Neural progenitor cell (in vitro differentiated cells): ENCODE measurements around the gene CDT1. TPM values are rescaled to one million over a fixed set of nuclear protein-coding genes. Genes with fewer than 3 reads are reported as not detected.

Experiments
- DNase-seq: peaks from one replicate; pipeline ENCODE4 v3.0.0-alpha.2; 2016; ENCODE audit warnings: low spot score
- H2AFZ ChIP-seq: fragments of 200-600 bp; sonication (generic); replicated peaks from 2 replicates; pipeline ENCODE4 v1.6.1; 2016; ENCODE audit warnings: antibody characterized with exemption
- H3F3A ChIP-seq: fragments of 200-600 bp; sonication (generic); 2 replicates; pipeline ENCODE4 v1.6.1; 2016; ENCODE audit warnings: antibody characterized with exemption, low read depth
- H3K27ac ChIP-seq: fragments of 200-600 bp; sonication (generic); 2 replicates; pipeline ENCODE4 v1.5.1; 2016; ENCODE audit warnings: mild to moderate bottlenecking
- H3K27me3 ChIP-seq: fragments of 200-600 bp; sonication (generic); 2 replicates; pipeline ENCODE4 v1.6.1; 2016; ENCODE audit warnings: mild to moderate bottlenecking, moderate library complexity
- H3K36me3 ChIP-seq: fragments of 200-600 bp; sonication (generic); 2 replicates; pipeline ENCODE4 v1.5.1; 2016
- H3K4me1 ChIP-seq: fragments of 200-600 bp; sonication (generic); 2 replicates; pipeline ENCODE4 v1.6.1; 2016; ENCODE audit warnings: mixed run types
- H3K4me2 ChIP-seq: fragments of 200-600 bp; sonication (generic); 2 replicates; pipeline ENCODE4 v1.6.1; 2016
- H3K4me3 ChIP-seq: fragments of 200-600 bp; sonication (generic); 2 replicates; pipeline ENCODE4 v1.5.1; 2016
- H3K79me2 ChIP-seq: fragments of 200-600 bp; sonication (generic); 2 replicates; pipeline ENCODE4 v1.6.1; 2016; ENCODE audit warnings: low read depth
- H3K9ac ChIP-seq: fragments of 200-600 bp; sonication (generic); 2 replicates; pipeline ENCODE4 v1.6.1; 2016
- H3K9me3 ChIP-seq: fragments of 200-600 bp; sonication (generic); 2 replicates; pipeline ENCODE4 v1.5.1; 2016; ENCODE audit warnings: low read depth
- H4K20me1 ChIP-seq: fragments of 200-600 bp; sonication (generic); 2 replicates; pipeline ENCODE4 v1.6.1; 2016; ENCODE audit warnings: low read depth
- H3K27ac Mint-ChIP-seq: 3 replicates; pipeline ENCODE4 v1.8.0; 2021; ENCODE audit warnings: mixed read lengths
- H3K27me3 Mint-ChIP-seq: 2 replicates; pipeline ENCODE4 v1.8.0; 2022; ENCODE audit warnings: low read depth, mild to moderate bottlenecking, inconsistent platforms, moderate library complexity, mixed read lengths; ENCODE audit not compliant: insufficient read depth
- H3K36me3 Mint-ChIP-seq: 3 replicates; pipeline ENCODE4 v1.8.0; 2021; ENCODE audit warnings: mixed read lengths
- H3K4me1 Mint-ChIP-seq: 3 replicates; pipeline ENCODE4 v1.8.0; 2021; ENCODE audit warnings: mixed read lengths
- H3K4me3 Mint-ChIP-seq: 3 replicates; pipeline ENCODE4 v1.8.0; 2021; ENCODE audit warnings: mild to moderate bottlenecking, moderate library complexity, mixed read lengths
- H3K9me3 Mint-ChIP-seq: 3 replicates; pipeline ENCODE4 v1.8.0; 2020; ENCODE audit warnings: mixed read lengths
- CTCF ChIP-seq: fragments of 200-600 bp; sonication (generic); IDR thresholded peaks from 2 replicates; pipeline ENCODE4 v1.5.1; 2017; ENCODE audit warnings: antibody characterized with exemption, mild to moderate bottlenecking
- EZH2 ChIP-seq: fragments of 200-600 bp; sonication (generic); IDR thresholded peaks from 2 replicates; pipeline ENCODE4 v1.6.1; 2017; ENCODE audit warnings: antibody characterized with exemption, mild to moderate bottlenecking, moderate library complexity
- EZH2phosphoT487 ChIP-seq: fragments of 200-600 bp; sonication (generic); IDR thresholded peaks from 2 replicates; pipeline ENCODE4 v1.6.1; 2017; ENCODE audit warnings: antibody characterized with exemption
- total RNA-seq: library from RNA; depleted of rRNA; stranded (reverse); fragments of >200 nt; gene quantifications from 2 replicates; pipeline ENCODE4 v1.2.3, GENCODE V29; 2015; ENCODE audit warnings: low replicate concordance

Gene CDT1
- total RNA-seq, 1 donor from 2014 or later, result 7.8 TPM

GRCh38 chr16:88755745-88756443 is 47.7 kb upstream of the CDT1 start:
- Mint-ChIP-seq H3K36me3 (no peaks in the 10 kb centered on the region), H3K4me1 (peaks cover 17% of the 10 kb centered on the region), H3K4me3 (no peak overlapping the region), H3K9me3 (no peaks in the 10 kb centered on the region), H3K27me3 (no peaks in the 10 kb centered on the region), H3K27ac (no peak overlapping the region)
- peaks cover 16% of the 10 kb centered on the region for H3F3A ChIP-seq
- no peak for TF ChIP-seq EZH2
- no peak for TF ChIP-seq CTCF
- TF ChIP-seq EZH2phosphoT487, result no peak
- no peak overlapping the region for H3K4me2 ChIP-seq
- peaks cover 6% of the 10 kb centered on the region for H3K4me1 ChIP-seq
- no peak overlapping the region for H3K9ac ChIP-seq
- no peaks in the 10 kb centered on the region for H3K36me3 ChIP-seq
- DNase-seq, result no peak
- no peaks in the 10 kb centered on the region for H3K9me3 ChIP-seq
- no peaks in the 10 kb centered on the region for H3K27me3 ChIP-seq
- no peak overlapping the region for H3K4me3 ChIP-seq
- no peak overlapping the region for H3K27ac ChIP-seq
- no peak overlapping the region for H2AFZ ChIP-seq
- H4K20me1 ChIP-seq, result no peaks in the 10 kb centered on the region
- no peaks in the 10 kb centered on the region for H3K79me2 ChIP-seq

- Histone ChIP-seq H3F3A (peaks cover 22% of the 10 kb centered on the region), H2AFZ (no peak overlapping the region), H3K27me3 (no peaks in the 10 kb centered on the region), H3K27ac (no peak overlapping the region), H3K9ac (no peak overlapping the region), H3K4me1 (peaks cover 12% of the 10 kb centered on the region), H3K79me2 (no peaks in the 10 kb centered on the region), H3K9me3 (no peaks in the 10 kb centered on the region), H3K36me3 (no peaks in the 10 kb centered on the region), H3K4me3 (no peak overlapping the region), H4K20me1 (no peaks in the 10 kb centered on the region), H3K4me2 (no peak overlapping the region)
- no peaks in the 10 kb centered on the region for H3K36me3 Mint-ChIP-seq
- no peak for DNase-seq
- H3K27me3 Mint-ChIP-seq, result no peaks in the 10 kb centered on the region
- no peak for TF ChIP-seq EZH2phosphoT487
- TF ChIP-seq CTCF, result no peak
- no peak for TF ChIP-seq EZH2
- H3K27ac Mint-ChIP-seq, result no peak overlapping the region
- no peak overlapping the region for H3K4me3 Mint-ChIP-seq
- H3K4me1 Mint-ChIP-seq, result peaks cover 19% of the 10 kb centered on the region
- no peaks in the 10 kb centered on the region for H3K9me3 Mint-ChIP-seq
These were observed 45.2 kb upstream of the CDT1 start for GRCh38 chr16:88758227-88758943.

DNA sequence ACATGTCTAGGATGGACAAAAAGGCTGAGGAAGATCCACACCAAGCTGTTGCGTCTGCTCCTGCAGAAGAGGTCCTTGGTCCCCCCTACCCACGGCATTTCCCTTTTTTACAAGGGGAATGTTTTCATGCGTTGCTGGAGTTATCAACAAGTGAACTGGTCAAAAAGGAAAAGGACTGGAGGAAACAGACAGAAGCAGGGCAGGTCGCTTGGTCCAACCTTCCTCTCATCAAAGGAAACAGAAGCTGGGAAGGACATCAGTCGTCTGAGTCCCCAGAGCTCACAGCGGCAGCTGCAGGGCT is 44.7 kb upstream of the CDT1 start:
- no peaks in the 10 kb centered on the region for H3K79me2 ChIP-seq
- no peak for TF ChIP-seq EZH2phosphoT487
- H3K4me1 ChIP-seq, result peaks cover 17% of the 10 kb centered on the region
- no peak for DNase-seq
- no peak overlapping the region for H3K4me2 ChIP-seq
- Mint-ChIP-seq H3K36me3 (no peaks in the 10 kb centered on the region), H3K27ac (no peak overlapping the region), H3K9me3 (no peaks in the 10 kb centered on the region), H3K4me3 (no peak overlapping the region), H3K27me3 (no peaks in the 10 kb centered on the region), H3K4me1 (peaks cover 22% of the 10 kb centered on the region)
- no peaks in the 10 kb centered on the region for H4K20me1 ChIP-seq
- H3K36me3 ChIP-seq, result no peaks in the 10 kb centered on the region
- no peak overlapping the region for H3K9ac ChIP-seq
- H3K27ac ChIP-seq, result no peak overlapping the region
- H2AFZ ChIP-seq, result no peak overlapping the region
- H3K4me3 ChIP-seq, result no peak overlapping the region
- no peaks in the 10 kb centered on the region for H3K27me3 ChIP-seq
- no peaks in the 10 kb centered on the region for H3K9me3 ChIP-seq
- H3F3A ChIP-seq, result peaks cover 21% of the 10 kb centered on the region
